H9 (cell line): Measurements from ENCODE around the gene TP53BP2. TPM values are rescaled to one million over a fixed set of nuclear protein-coding genes. Genes with fewer than 3 reads are reported as not detected.

ENCODE experiments used
- DNase-seq: peaks from one replicate; pipeline ENCODE4 v3.0.0-alpha.2; 2017
- H2AFZ ChIP-seq: one replicate; pipeline ENCODE4 v1.6.1; 2013; ENCODE audit warnings: mild to moderate bottlenecking, low read length, control low read depth, moderate library complexity
- H2AK5ac ChIP-seq: 2 replicates; pipeline ENCODE4 v1.6.1; 2013; ENCODE audit warnings: low read length, control low read depth, mixed read lengths; ENCODE audit not compliant: insufficient read length
- H2BK120ac ChIP-seq: one replicate; pipeline ENCODE4 v1.6.1; 2013; ENCODE audit warnings: low read depth, mild to moderate bottlenecking, low read length, control low read depth, inconsistent platforms; ENCODE audit not compliant: poor library complexity, severe bottlenecking
- H2BK12ac ChIP-seq: 2 replicates; pipeline ENCODE4 v1.6.1; 2013; ENCODE audit warnings: low read length, control low read depth, mixed read lengths, low read depth; ENCODE audit not compliant: insufficient read length
- H2BK15ac ChIP-seq: 2 replicates; pipeline ENCODE4 v1.6.1; 2013; ENCODE audit warnings: low read depth, low read length, control low read depth
- H2BK20ac ChIP-seq: one replicate; pipeline ENCODE4 v1.6.1; 2013; ENCODE audit warnings: low read depth, mild to moderate bottlenecking, low read length, control low read depth, inconsistent platforms; ENCODE audit not compliant: poor library complexity, severe bottlenecking
- H2BK5ac ChIP-seq: 2 replicates; pipeline ENCODE4 v1.6.1; 2013; ENCODE audit warnings: low read length, control low read depth, mixed read lengths; ENCODE audit not compliant: insufficient read length
- H3K14ac ChIP-seq: 2 replicates; pipeline ENCODE4 v1.6.1; 2013; ENCODE audit warnings: low read length, control low read depth; ENCODE audit not compliant: insufficient read depth
- H3K18ac ChIP-seq: 2 replicates; pipeline ENCODE4 v1.6.1; 2013; ENCODE audit warnings: low read depth, mild to moderate bottlenecking, mixed read lengths, low read length, control low read depth; ENCODE audit not compliant: insufficient read length
- H3K23ac ChIP-seq: 2 replicates; pipeline ENCODE4 v1.6.1; 2013; ENCODE audit warnings: low read length, control low read depth, mixed read lengths, low read depth; ENCODE audit not compliant: insufficient read length
- H3K23me2 ChIP-seq: 2 replicates; pipeline ENCODE4 v1.6.1; 2013; ENCODE audit warnings: low read depth, mild to moderate bottlenecking, mixed read lengths, low read length, control low read depth; ENCODE audit not compliant: insufficient read length, poor library complexity, severe bottlenecking
- H3K27ac ChIP-seq: 2 replicates; pipeline ENCODE4 v1.5.1; 2013; ENCODE audit warnings: low read length, control low read depth, mixed read lengths, low read depth; ENCODE audit not compliant: insufficient read length
- H3K27me3 ChIP-seq: 2 replicates; pipeline ENCODE4 v1.6.1; 2013; ENCODE audit warnings: low read length, control low read depth, inconsistent platforms; ENCODE audit not compliant: insufficient read depth
- H3K4ac ChIP-seq: 2 replicates; pipeline ENCODE4 v1.6.1; 2013; ENCODE audit warnings: low read depth, mild to moderate bottlenecking, control low read depth, inconsistent platforms, low read length, moderate library complexity
- H3K4me1 ChIP-seq: 2 replicates; pipeline ENCODE4 v1.6.1; 2013; ENCODE audit warnings: low read length, control low read depth, inconsistent platforms; ENCODE audit not compliant: insufficient read depth
- H3K4me2 ChIP-seq: 2 replicates; pipeline ENCODE4 v1.6.1; 2013; ENCODE audit warnings: low read length, control low read depth, mixed read lengths; ENCODE audit not compliant: insufficient read length, insufficient read depth
- H3K56ac ChIP-seq: 2 replicates; pipeline ENCODE4 v1.6.1; 2013; ENCODE audit warnings: low read depth, mild to moderate bottlenecking, mixed read lengths, low read length, control low read depth; ENCODE audit not compliant: insufficient read length
- H3K79me1 ChIP-seq: 2 replicates; pipeline ENCODE4 v1.6.1; 2013; ENCODE audit warnings: low read depth, mild to moderate bottlenecking, moderate library complexity, low read length, control low read depth, inconsistent platforms; ENCODE audit not compliant: insufficient read depth, poor library complexity, severe bottlenecking
- H3K79me2 ChIP-seq: 2 replicates; pipeline ENCODE4 v1.6.1; 2013; ENCODE audit warnings: low read length, control low read depth, inconsistent platforms; ENCODE audit not compliant: insufficient read depth
- H3K9ac ChIP-seq: 2 replicates; pipeline ENCODE4 v1.6.1; 2013; ENCODE audit warnings: low read length, control low read depth, mixed read lengths; ENCODE audit not compliant: insufficient read length; ENCODE audit errors: extremely low read depth
- H3K9me3 ChIP-seq: one replicate; pipeline ENCODE4 v1.6.1; 2013; ENCODE audit warnings: low read depth, low read length, inconsistent platforms; ENCODE audit not compliant: control insufficient read depth
- H3T11ph ChIP-seq: one replicate; pipeline ENCODE4 v1.6.1; 2013; ENCODE audit warnings: mild to moderate bottlenecking, low read length, control low read depth, inconsistent platforms
- H4K20me1 ChIP-seq: one replicate; pipeline ENCODE4 v1.6.1; 2013; ENCODE audit not compliant: control insufficient read depth, insufficient read length, insufficient read depth
- H4K5ac ChIP-seq: 2 replicates; pipeline ENCODE4 v1.6.1; 2013; ENCODE audit warnings: low read depth, mild to moderate bottlenecking, mixed read lengths, low read length, control low read depth; ENCODE audit not compliant: insufficient read length
- H4K8ac ChIP-seq: replicated peaks from 2 replicates; pipeline ENCODE4 v1.6.1; 2013; ENCODE audit warnings: low read length, control low read depth, mixed read lengths, low read depth; ENCODE audit not compliant: insufficient read length
- H4K91ac ChIP-seq: 2 replicates; pipeline ENCODE4 v1.6.1; 2013; ENCODE audit warnings: low read depth, mild to moderate bottlenecking, moderate library complexity, mixed read lengths, low read length, control low read depth; ENCODE audit not compliant: insufficient read length
- H3K27ac Mint-ChIP-seq, 3 experiments: 2 replicates in 2 of 3; 3 replicates in 1 of 3; pipeline ENCODE4 v1.8.0; 2020 to 2021; ENCODE audit warnings: mixed read lengths in 3 of 3, mild to moderate bottlenecking in 1 of 3, moderate library complexity in 1 of 3
- H3K27me3 Mint-ChIP-seq: 2 replicates; pipeline ENCODE4 v1.8.0; 2021; ENCODE audit warnings: low read depth, mild to moderate bottlenecking, moderate library complexity, mixed read lengths
- H3K36me3 Mint-ChIP-seq, 3 experiments: 2 replicates in 2 of 3; 3 replicates in 1 of 3; pipeline ENCODE4 v1.8.0; 2020 to 2021; ENCODE audit warnings: low read depth in 3 of 3, mixed read lengths in 3 of 3; ENCODE audit not compliant: insufficient read depth in 1 of 3
- H3K4me1 Mint-ChIP-seq, 2 experiments: 2 replicates each; pipeline ENCODE4 v1.8.0; 2020; ENCODE audit warnings: mixed read lengths in 2 of 2
- H3K4me3 Mint-ChIP-seq, 2 experiments: 2 replicates in 1 of 2; 3 replicates in 1 of 2; pipeline ENCODE4 v1.8.0; 2020 to 2021; ENCODE audit warnings: mild to moderate bottlenecking in 2 of 2, mixed read lengths in 2 of 2, moderate library complexity in 1 of 2
- H3K9me3 Mint-ChIP-seq, 2 experiments: 2 replicates in 1 of 2; 3 replicates in 1 of 2; pipeline ENCODE4 v1.8.0; 2020; ENCODE audit warnings: mild to moderate bottlenecking in 2 of 2, mixed read lengths in 2 of 2, moderate library complexity in 1 of 2
- WGBS: extraction: QIAGEN DNeasy Blood & Tissue Kit; methylation state at CpG from one replicate; pipeline ENCODE4 v1.1.7; 2013; ENCODE audit warnings: missing lambda C conversion rate, low lambda C conversion rate, mixed read lengths; ENCODE audit not compliant: insufficient read length; ENCODE audit errors: extremely low coverage; 5-methylcytosine and 5-hydroxymethylcytosine counted together
- total RNA-seq: library from RNA; stranded (reverse); gene quantifications from 2 replicates; pipeline ENCODE4 v1.2.1, GENCODE V29; 2021
- TF ChIP-seq, protein P1 (sequence below): fragments of 200-600 bp; sonication (generic); conservative IDR thresholded peaks from 3 replicates; pipeline ENCODE4 v1.8.0; 2021; ENCODE audit warnings: antibody characterized with exemption, mild to moderate bottlenecking

The TP53BP2 gene
- total RNA-seq, 1 experiment from 2014 or later = 49.7 TPM

DNA sequence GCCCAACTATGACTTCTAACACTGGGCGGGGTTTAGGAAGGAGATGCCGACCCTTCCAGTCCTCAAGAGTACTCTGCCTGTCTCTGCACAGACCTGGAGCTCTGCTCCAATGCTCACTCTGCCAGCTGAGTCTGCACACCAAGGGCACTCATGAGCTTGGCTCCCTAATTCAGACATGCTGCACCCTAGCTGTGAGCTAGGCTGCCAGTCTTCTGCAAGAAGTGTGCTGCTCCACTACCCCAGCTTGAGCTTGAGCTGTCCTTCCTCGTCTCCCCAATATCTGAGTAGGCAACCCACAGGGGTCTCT, 13.2 kb downstream of the TP53BP2 start:
- Histone ChIP-seq H4K20me1 (no peaks in the 10 kb centered on the region), H2AFZ (no peak overlapping the region)
- WGBS = no CpG with 5 or more reads among the region's 3 CpGs

More for the DNA sequence above, 13.2 kb downstream of the TP53BP2 start:
- Histone ChIP-seq H3K9ac (no peak overlapping the region), H3K4ac (no peak overlapping the region), H2BK12ac (no peak overlapping the region), H2BK5ac (no peak overlapping the region), H4K5ac (no peak overlapping the region), H3K79me2 (peaks cover 6% of the 10 kb centered on the region; the same call in 1 of the 2 replicates), H3K23me2 (no peaks in the 10 kb centered on the region), H2BK20ac (no peak overlapping the region), H2BK15ac (no peak overlapping the region), H4K8ac (no peak overlapping the region), H3K4me2 (no peak overlapping the region), H4K91ac (no peak overlapping the region), H3K23ac (no peak overlapping the region), H3K18ac (no peak overlapping the region), H2BK120ac (no peak overlapping the region), H3K9me3 (no peaks in the 10 kb centered on the region), H3T11ph (no peak overlapping the region), H3K4me1 (peaks cover 8% of the 10 kb centered on the region; the same call in 1 of the 2 replicates), H3K79me1 (peaks cover 6% of the 10 kb centered on the region), H3K56ac (no peak overlapping the region), H3K14ac (no peak overlapping the region), H2AK5ac (no peak overlapping the region), H3K27me3 (no peaks in the 10 kb centered on the region), H3K27ac (no peak overlapping the region)
- Mint-ChIP-seq H3K4me1 (peaks cover 10 to 12% of the 10 kb centered on the region in 2 experiments), H3K4me3 (no peak overlapping the region), H3K36me3 (peaks cover 0 to 6% (median 0%) of the 10 kb centered on the region in 3 experiments; a peak in 1 of 7 replicates), H3K27ac (peak overlapping the region in 1 of 3 experiments; percentile 21; a peak in 1 of 7 replicates), H3K9me3 (no peaks in the 10 kb centered on the region), H3K27me3 (no peaks in the 10 kb centered on the region)
- TF ChIP-seq, protein P1, sequence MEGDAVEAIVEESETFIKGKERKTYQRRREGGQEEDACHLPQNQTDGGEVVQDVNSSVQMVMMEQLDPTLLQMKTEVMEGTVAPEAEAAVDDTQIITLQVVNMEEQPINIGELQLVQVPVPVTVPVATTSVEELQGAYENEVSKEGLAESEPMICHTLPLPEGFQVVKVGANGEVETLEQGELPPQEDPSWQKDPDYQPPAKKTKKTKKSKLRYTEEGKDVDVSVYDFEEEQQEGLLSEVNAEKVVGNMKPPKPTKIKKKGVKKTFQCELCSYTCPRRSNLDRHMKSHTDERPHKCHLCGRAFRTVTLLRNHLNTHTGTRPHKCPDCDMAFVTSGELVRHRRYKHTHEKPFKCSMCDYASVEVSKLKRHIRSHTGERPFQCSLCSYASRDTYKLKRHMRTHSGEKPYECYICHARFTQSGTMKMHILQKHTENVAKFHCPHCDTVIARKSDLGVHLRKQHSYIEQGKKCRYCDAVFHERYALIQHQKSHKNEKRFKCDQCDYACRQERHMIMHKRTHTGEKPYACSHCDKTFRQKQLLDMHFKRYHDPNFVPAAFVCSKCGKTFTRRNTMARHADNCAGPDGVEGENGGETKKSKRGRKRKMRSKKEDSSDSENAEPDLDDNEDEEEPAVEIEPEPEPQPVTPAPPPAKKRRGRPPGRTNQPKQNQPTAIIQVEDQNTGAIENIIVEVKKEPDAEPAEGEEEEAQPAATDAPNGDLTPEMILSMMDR = no peak
- no peak for DNase-seq
